ENCODE results near the gene TNRC6A. TPM values are rescaled to one million over a fixed set of nuclear protein-coding genes. Genes with fewer than 3 reads are reported as not detected.

Gene TNRC6A
- total and polyA plus RNA-seq, 2 of the 13 experiments (the other 11 are each of a cell fraction or from before 2014, with no cell fraction given), result 30.9 to 43.6 TPM

GRCh38 chr16:24836836-24837235 is 107.4 kb downstream of the TNRC6A start:
- no peak overlapping the region for H3K9ac ChIP-seq (ENCODE audit: insufficient read depth, low read depth, low read length)
- no peaks in the 10 kb centered on the region for H4K20me1 ChIP-seq (ENCODE audit: insufficient read depth, low read length)
- intact Hi-C loops (cut with micrococcal nuclease; ENCODE audit: unreplicated experiment) (loop anchor here (10.0 kb wide), 3 partner anchors 178 to 268 kb away; partner anchors contain the start of gene ARHGAP17), in situ Hi-C loops (cut with HindIII; ENCODE audit: extremely low pct_ligation_motif_present, low pct_unique_long_range_greater_than_20kb) (no loop called here)
- no peak overlapping the region for H2AFZ ChIP-seq (ENCODE audit: low read length)
- no peaks in the 10 kb centered on the region for H3K79me2 ChIP-seq (ENCODE audit: insufficient read depth, low read length)
- no peak overlapping the region for H3K4me3 ChIP-seq (replicated peaks in 1 of 3; ENCODE audit: insufficient read depth in 1 of 3, low read depth in 2 of 3, low read length in 3 of 3)
- no peak for TF ChIP-seq NFKB2 (CRISPR knock-in tag; IDR thresholded peaks at IDR 0.05; ENCODE audit: borderline replicate concordance)
- no peak for TF ChIP-seq FOXK2 (IDR thresholded peaks at IDR 0.05)
- no peak for TF ChIP-seq ZNF256 (CRISPR knock-in tag; conservative IDR thresholded peaks at IDR 0.05)
- TF ChIP-seq, protein P1, sequence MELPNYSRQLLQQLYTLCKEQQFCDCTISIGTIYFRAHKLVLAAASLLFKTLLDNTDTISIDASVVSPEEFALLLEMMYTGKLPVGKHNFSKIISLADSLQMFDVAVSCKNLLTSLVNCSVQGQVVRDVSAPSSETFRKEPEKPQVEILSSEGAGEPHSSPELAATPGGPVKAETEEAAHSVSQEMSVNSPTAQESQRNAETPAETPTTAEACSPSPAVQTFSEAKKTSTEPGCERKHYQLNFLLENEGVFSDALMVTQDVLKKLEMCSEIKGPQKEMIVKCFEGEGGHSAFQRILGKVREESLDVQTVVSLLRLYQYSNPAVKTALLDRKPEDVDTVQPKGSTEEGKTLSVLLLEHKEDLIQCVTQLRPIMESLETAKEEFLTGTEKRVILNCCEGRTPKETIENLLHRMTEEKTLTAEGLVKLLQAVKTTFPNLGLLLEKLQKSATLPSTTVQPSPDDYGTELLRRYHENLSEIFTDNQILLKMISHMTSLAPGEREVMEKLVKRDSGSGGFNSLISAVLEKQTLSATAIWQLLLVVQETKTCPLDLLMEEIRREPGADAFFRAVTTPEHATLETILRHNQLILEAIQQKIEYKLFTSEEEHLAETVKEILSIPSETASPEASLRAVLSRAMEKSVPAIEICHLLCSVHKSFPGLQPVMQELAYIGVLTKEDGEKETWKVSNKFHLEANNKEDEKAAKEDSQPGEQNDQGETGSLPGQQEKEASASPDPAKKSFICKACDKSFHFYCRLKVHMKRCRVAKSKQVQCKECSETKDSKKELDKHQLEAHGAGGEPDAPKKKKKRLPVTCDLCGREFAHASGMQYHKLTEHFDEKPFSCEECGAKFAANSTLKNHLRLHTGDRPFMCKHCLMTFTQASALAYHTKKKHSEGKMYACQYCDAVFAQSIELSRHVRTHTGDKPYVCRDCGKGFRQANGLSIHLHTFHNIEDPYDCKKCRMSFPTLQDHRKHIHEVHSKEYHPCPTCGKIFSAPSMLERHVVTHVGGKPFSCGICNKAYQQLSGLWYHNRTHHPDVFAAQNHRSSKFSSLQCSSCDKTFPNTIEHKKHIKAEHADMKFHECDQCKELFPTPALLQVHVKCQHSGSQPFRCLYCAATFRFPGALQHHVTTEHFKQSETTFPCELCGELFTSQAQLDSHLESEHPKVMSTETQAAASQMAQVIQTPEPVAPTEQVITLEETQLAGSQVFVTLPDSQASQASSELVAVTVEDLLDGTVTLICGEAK (IDR thresholded peaks at IDR 0.05), result peak; percentile 89
- TF ChIP-seq, protein P1 (CRISPR knock-in tag; IDR thresholded peaks at IDR 0.05), result peak; percentile 99
- TF ChIP-seq, protein P2, sequence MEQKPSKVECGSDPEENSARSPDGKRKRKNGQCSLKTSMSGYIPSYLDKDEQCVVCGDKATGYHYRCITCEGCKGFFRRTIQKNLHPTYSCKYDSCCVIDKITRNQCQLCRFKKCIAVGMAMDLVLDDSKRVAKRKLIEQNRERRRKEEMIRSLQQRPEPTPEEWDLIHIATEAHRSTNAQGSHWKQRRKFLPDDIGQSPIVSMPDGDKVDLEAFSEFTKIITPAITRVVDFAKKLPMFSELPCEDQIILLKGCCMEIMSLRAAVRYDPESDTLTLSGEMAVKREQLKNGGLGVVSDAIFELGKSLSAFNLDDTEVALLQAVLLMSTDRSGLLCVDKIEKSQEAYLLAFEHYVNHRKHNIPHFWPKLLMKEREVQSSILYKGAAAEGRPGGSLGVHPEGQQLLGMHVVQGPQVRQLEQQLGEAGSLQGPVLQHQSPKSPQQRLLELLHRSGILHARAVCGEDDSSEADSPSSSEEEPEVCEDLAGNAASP (CRISPR knock-in tag; IDR thresholded peaks at IDR 0.05; ENCODE audit: borderline replicate concordance), result no peak
- TF ChIP-seq ZXDC (CRISPR knock-in tag; IDR thresholded peaks at IDR 0.05), result no peak
- TF ChIP-seq, protein P3, sequence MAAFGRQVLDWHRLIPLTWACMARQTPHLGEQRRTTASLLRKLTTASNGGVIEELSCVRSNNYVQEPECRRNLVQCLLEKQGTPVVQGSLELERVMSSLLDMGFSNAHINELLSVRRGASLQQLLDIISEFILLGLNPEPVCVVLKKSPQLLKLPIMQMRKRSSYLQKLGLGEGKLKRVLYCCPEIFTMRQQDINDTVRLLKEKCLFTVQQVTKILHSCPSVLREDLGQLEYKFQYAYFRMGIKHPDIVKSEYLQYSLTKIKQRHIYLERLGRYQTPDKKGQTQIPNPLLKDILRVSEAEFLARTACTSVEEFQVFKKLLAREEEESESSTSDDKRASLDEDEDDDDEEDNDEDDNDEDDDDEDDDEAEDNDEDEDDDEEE (CRISPR knock-in tag; IDR thresholded peaks at IDR 0.05), result no peak
- no TSS peak for BruUV-seq (replicated peaks)
- H3K4me1 ChIP-seq (ENCODE audit: insufficient read depth, low read length), result peaks cover 43% of the 10 kb centered on the region
- ATAC-seq (no peak), FAIRE-seq (no peak), DNase-seq (ENCODE audit: low spot score) (no peak)
- H3K4me2 ChIP-seq (ENCODE audit: low read depth, low read length), result no peak overlapping the region
- ChIA-PET POLR2A (interaction anchor here (0.7 kb wide), 1 partner anchor 10 kb away, joined by 3 read pairs; no protein-coding TSS in a partner anchor), CTCF (ENCODE audit: low intra/inter-chr PET ratio, low total read pairs) (no interaction called here)
- no peak overlapping the region for H3K27ac ChIP-seq (ENCODE audit: extremely low read length, insufficient read depth, low read length)
- H3K9me3 ChIP-seq (ENCODE audit: low read length), result no peaks in the 10 kb centered on the region
- 83% methylated on average over 6 of the region's 6 CpGs for WGBS (ENCODE audit: low lambda C conversion rate)
- H3K27me3 ChIP-seq (ENCODE audit: control insufficient read depth in 1 of 2, insufficient read depth in 2 of 2, low read length in 2 of 2), result no peaks in the 10 kb centered on the region
- H3K36me3 ChIP-seq (replicated peaks in 1 of 2; ENCODE audit: control insufficient read depth in 1 of 2, insufficient read depth in 2 of 2, low read length in 2 of 2), result no peaks in the 10 kb centered on the region
